Measurements from ENCODE around the gene DPYD.

DPYD gene

DNA sequence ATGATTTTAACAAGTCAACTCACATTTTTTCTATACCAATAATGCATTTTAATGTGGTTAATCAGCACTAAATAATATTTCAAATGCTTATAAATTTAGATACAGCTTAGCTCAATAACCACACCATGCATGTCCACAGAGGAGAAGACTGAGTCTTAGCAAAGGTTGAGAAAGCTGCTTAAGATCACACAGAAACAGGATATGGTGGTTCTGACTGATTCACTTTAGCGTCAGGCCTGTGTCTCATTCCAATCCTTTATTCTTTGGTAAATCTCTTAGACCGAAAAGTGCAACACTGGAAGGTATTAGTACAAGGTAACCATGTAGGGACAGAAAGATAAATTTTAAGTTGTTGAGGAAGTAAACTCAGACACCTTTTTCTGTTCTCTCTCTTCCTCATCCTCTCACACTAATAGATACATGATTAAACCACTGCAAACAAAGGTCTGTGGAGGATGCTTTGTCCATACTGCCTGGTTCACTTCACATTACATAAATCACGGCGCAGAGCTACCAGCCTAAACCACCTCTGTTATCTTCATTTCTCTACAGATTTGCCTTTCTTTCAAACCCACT, 139.0 kb downstream of the DPYD start:
- no peak for DNase-seq

DNA sequence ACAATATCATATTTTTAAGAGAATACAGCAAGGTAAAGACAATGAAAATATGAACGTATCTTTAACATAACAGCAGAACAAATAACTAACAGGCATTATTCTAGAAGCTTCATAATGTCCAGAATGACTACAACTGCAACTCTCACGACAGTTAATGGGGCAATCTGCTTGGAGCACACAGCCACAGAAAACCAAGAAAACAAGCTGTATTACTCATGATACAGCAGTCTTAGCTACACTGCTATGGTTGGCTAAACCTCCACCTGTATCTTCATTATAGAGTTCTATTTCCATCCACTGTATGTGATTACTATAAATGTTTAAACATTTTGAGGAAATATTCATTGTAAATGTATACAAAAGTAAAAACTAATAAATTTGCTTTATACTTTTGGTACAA, 139.9 kb downstream of the DPYD start:
- DNase-seq = no peak

DNA sequence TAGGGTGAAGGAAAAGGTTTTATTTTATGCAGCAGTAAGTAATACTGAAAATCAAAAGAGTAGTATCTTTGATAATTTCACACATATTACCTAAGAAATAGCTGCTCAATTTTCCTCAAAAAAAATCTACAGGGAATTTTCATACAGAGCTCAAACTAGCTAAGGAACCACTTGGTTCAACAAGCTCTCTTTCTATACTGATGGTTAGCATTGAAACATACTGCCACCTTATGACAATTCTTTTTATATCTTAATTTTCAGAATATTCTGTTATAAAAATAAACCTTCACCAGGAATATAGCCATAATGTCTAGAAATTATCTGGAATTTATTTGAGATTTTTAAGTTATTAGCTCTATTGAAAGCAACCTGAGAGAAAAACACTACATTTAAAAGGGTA, 142.1 kb downstream of the DPYD start:
- no peak for DNase-seq

DNA sequence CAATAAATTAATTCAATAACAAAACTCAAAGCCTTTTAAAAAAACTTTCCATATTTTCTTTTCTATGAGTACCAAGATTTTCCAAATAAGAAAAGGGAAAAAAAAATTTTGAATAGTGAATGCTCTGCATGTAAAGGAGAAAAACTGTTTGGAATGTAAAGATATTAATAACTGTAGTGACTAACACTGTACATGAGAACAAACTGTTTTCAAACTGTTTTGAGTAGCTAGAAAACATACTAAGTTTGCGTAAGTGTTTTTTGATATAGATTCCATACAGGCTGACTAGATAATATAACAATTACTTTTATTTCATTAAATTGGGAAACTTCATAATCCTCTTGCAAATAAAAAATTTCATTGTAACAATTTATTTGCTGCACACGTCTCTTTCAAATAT, 150.5 kb downstream of the DPYD start:
- DNase-seq = no peak

DNA sequence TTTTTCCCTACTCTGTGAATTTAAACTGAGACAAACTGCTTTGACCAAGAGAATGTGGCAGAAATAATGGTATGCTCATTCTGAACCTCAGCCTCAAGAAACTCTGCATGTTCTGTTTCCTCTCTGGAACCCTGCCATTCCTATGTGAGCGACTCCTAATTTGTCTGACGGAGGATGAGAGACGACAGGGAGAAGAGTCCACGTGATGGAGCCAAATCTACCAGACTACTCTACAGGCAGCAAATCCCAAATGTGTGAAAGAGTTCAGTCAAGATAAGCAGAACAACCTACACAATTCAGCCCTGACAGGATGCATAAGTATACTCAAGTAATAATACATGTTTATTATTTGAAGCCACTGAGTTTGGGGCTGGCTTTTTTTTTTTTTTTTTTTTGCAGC, 153.5 kb downstream of the DPYD start:
- no peak for DNase-seq

DNA sequence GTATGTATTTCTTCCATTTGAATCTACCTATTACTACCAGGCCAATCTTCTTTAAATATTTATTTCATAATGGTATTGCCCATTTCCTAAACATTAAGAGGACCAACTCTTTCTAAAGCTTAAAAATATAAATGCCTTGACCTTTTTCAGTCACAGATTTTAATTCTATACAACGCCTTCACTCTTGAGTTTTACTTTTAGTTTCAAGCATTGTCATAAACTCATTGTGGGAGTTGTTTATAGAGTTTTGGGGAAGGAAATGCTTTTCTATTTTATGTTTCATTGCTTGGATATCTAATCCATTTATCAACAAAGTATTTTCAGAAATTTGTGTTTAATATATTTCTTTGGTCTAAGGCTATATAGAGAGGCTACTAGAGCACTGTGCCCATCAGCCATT, 155.8 kb downstream of the DPYD start:
- no peak for DNase-seq

DNA sequence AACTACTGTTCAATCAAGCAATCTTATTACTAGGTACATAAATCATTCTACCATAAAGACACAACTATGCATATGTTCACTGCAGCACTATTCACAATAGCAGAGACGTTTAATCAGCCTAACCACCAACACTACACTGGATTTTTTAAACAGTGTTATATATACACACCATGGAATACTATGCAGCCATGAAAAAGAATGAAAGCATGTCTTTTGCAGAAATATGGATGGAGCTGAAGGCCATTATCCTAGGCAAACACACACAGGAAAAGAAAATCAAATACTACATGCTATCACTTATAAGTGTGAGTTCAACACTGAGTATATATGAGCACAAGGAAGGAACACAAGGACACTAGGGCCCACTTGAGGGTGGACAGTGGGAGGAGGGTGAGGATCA, 159.2 kb downstream of the DPYD start:
- no peak for DNase-seq

DNA sequence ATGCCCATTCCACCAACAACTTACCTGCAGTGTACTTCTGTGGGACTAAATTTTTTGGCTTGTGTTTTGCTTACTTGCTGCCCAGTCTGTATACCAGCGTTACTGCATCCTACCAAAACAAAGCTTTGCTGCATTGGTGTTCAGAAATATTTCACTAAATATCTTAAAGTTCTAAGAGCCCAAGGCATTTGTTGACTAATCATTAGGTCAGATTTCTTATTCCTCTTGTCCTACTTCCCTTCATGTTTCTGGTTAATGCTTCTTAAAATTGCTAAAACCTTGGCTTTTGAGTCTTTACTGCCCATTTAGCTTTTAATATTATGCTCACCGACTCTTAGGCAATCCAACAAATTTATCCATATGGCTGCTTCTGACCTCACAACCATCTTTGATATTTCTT, 161.8 kb downstream of the DPYD start:
- DNase-seq = no peak

DNA sequence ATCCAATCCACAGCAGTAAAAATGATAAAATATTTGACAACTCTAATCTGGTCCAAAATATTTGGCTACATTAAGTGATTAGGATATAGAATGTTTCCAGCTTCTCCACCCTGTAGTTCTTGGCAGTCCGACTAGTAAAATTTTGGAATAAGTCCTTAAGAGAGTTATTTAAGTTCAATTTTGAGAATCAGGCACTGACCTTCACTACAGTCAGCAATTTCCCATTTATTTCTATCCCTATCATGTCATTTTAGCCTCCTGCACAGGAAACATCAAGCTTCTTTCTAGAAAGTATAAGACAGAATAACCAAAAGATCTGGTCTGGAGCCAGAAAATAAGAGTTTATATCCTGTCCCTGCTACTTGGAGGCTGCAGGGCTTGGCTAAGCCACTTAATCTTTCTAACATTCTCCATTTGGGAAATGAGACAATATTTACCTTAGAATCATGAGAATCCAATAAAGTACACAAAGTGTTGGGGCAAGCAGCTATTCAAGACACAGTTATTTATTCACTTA, 162.2 kb downstream of the DPYD start:
- DNase-seq = no peak

DNA sequence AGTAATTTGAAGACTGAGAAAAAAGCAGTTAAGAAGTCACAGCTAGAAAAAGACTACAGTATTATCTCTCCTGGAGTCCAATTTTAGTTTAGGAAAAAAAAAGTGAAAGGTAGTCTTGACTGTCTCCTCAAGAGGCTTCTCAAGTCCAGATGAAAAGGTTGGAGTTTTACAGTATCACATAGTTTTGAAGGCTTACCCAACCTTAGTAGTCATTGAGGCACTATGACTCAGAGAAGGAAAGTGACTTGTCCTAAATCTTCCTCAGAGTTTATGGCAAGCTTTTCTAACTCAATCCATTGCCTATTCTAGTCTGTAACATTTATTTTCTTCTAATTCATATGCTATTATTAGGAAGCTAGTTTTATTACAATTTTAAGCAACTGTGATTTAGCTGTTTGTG, 174.9 kb downstream of the DPYD start:
- no peak for DNase-seq

DNA sequence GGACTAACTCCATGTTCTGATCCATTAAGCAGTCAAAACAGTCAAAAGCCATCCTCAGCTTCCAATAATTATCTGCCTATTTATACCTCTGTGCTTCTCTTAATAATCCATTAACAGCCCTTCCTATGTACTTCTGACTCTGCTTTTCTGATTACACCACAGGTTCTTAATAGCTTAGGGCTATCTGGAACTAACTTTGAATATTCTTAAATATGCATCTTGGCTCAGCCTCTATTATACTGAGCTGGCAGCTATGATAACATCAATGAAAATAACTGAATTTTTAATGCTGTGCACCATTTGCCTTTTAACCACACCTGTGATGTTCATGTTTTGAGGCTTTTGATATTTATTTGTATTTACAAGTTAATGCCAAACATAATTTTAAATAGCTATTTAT, 175.9 kb downstream of the DPYD start:
- no peak for DNase-seq

DNA sequence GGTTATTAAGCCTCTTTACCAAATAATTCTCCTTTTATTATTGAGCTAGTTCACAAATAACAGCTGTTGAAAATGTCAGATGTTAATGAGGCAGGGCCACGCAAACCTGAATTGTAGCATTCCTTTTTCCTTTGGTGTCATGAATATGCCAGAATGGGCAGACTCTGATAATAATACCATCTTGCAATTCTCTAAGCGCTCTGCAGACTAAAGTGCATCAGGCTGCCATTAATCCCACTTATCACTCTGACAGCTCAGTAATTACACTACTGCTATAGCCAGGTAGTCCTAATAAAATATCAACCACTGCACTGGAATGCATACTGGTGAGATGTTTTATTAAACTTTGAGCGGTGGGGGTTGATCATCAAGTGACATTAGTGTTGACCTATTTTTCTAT, 177.7 kb downstream of the DPYD start:
- no peak for DNase-seq

DNA sequence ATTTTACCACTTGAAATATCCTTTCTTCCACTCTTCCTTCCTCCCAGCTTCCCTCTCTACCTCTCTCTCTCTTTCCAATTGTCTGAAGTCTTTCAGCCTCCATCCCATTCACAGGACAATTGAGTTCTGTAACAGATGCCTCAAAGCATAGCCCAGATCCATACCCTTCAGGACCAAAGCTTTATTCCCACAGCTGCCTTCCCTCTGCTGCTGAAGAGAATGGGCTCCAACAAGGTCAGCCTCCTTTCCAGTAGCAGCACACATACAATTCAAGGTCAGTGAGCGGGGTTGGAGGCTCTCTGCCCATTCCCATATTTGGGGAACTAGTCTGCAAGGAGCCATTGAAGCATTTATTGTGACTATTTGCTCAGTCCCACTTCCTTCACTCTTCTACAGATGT, 179.9 kb downstream of the DPYD start:
- DNase-seq = no peak

DNA sequence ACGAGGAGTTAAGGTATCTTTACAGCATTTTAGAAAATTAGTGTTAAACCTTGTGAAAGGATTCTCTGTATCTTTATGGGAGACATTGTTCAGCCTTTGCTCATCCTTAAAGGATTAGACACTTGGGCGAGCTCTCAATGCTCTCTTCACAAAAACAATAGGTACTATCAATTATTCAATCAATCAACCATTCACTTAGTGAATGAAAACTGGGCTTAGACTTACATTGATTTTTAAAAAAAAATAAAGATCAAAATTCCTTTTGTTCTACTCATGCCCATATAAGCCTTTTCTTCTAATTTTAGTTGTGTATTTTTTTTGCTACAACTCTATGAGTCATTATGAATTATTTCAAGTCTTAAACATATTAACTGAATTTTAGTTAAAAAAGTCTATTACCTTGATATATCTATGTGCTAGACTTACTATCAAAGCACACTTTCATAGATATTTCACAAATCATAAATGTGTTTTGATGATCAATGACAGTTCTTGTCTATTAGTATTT, 181.2 kb downstream of the DPYD start:
- DNase-seq = no peak

DNA sequence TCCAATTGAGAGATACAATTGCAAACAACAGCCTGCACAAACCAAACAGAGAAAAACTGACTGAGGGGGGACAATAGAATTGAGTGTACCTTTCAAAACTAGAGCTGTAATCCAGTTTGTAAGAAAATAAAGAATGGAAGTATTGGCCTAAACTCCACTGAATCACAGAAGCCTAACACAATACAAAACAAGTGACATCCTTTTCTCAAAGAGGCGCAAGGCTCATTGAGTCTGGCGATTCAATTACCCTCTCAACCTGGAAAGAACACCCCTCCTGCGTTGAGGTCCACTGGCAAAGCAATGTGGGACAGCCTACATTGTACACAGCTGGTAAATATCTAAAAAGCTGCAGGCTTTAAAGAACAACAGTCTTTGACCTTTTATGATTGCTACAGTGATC, 182.6 kb downstream of the DPYD start:
- DNase-seq = no peak

DNA sequence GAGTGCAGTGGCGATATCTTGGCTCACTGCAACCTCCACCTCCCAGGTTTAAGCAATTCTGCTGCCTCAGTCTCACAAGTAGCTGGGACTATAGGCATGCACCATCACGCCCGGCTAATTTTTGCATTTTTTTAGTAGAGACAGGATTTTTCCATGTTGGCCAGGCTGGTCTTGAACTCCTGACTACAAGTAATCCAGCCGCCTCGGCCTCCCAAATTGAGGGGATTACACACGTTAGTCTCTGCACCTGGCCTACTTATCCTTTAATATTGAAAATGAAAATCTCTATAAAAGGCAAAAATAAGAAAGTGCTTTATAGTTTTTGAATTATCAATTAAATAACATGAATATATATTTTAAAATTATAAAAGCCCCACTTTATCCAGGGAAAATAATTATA, 190.6 kb downstream of the DPYD start:
- DNase-seq = no peak

DNA sequence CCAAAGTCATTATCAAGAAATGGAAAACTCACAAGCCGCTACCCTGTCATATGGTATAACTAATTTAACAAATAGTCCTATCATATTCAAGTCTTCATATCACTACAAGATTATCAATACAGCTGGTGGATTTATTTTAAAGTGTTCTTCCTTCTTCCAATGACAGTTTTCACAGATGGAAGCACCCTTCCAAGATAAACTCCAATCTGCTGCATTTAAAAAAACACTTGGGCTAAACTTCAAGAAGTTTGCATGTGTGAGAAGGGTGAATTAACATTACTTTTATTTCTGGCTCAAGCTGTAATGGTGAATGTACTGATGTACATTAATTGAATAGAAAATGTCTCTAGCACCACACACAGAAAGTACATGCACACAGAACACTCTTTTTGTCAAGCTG, 192.4 kb downstream of the DPYD start:
- DNase-seq = no peak

DNA sequence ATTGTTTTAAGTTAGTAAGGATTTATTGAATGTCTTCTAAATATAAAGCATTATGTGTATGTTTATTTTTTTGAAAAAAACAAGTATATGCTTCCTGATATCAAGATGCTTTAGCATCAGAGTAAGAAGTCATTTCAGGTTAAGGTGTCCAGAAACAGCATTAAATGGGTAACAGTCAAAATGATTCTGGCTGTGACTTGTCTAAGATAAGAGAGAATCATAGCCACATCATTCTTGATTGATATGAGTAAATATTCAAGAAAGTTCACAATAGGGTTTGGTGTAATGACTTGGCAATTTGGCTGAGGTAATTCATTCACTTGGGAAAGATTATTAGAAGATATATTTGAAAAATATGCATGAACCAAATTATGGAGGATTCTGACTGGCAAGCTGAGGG, 193.8 kb downstream of the DPYD start:
- no peak for DNase-seq

DNA sequence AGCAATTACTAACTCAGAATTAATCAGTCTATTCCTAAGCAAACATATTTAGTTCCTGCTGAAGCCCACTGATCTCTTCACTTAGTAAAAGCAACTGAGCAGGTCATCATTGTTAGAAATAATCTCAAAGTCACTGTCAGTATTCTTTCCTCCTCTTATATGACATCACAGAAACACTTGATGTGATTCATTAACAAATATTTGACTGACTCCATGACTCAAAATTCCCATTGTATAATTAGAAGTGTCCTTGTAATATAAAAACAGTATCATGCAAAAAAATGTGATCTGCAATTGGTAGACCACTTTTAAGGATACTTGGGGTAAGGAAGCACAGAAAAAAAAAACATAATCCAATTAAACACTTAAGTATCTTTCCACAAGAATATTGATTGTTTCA, 194.4 kb downstream of the DPYD start:
- DNase-seq = no peak

DNA sequence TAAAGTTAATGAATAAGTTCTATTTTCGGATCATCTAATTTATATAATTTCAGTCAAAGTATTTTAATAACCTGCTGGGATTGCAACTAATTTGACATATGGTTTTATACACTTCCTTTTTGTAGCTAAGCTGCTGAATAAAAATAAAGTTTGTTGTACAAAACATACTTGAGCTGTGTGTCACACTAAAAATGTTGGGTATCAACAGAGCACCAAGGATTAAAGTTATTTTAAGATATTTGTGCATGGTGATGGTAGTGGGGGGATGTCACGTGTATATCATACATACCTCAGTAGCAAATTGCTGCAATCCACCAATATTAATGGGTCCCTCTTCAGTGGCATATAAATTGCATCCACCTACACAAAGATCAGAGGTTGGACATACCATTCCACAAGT, 199.6 kb downstream of the DPYD start:
- DNase-seq = no peak

DNA sequence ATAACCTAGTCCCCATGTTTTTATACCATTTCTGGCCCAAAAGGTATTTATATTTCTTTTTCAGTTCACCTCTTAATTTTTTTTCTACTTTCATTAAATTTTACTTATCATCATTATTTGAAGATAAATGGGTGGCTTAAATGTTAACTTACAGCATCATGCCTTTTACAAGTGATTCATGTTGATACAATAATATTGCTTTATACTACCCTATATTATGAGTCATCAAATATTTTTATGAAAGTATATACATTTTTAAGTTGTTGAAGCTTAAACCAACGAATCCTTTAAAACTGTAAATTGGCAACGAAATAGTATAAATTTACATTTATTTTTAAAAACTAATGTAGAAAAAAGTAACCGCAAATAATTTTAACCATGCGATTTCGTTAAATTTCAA, 207.9 kb downstream of the DPYD start:
- no peak for DNase-seq

DNA sequence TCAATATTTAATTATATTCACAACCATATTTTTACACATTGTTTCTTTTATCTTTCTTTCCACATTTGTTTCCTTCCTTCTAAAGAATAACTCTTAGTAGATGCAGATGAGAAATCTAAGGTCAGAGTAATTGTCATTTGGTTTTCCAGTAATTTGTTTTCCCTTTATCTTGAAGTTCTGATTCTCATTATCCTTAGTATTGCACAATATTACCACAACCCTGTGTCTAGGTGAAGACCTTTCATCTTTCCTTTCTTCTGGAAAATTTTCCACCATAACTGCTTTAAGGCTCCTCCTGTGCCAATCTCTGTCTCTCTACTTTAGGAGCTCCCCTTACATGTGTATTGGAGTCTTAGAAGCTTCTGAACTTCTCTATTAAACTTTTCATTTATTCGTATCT, 209.0 kb downstream of the DPYD start:
- DNase-seq = no peak

DNA sequence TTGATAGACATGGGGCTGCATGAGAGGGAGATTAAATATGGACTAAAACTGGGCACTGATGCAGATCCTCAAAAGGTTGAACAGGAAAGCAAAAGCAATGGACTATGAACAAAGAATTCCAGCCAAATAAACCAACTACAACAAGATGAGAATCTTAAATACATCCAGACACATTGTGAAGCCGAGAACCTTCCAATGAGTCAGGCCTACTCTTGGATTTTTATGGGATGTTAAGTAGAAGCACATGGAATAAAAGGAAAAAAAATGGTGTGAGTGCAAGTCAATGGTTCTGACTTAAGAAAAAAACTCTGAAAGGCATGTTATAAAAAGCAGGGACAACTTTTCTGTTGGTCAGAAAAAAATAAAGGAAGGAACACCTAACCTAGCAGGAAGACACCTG, 227.2 kb downstream of the DPYD start:
- no peak for DNase-seq

DNA sequence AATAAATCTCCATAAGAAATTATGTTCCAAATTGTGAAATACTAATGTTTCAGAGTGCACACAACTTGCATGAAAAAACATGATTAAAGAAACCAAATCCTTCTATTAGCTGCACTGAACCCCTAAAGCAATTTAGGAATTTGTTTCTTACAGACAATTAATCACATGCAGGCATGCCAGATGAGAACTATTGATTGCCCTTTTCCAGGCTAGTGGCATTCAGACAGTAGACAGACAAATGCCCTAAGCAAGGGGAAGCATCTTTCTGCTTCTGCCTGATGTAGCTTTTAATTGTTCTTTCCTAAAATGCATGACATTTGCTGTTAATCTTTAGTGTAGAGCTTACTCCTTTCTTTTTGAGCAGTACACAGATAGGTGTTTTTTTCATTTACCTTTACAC, 229.5 kb downstream of the DPYD start:
- DNase-seq = no peak

DNA sequence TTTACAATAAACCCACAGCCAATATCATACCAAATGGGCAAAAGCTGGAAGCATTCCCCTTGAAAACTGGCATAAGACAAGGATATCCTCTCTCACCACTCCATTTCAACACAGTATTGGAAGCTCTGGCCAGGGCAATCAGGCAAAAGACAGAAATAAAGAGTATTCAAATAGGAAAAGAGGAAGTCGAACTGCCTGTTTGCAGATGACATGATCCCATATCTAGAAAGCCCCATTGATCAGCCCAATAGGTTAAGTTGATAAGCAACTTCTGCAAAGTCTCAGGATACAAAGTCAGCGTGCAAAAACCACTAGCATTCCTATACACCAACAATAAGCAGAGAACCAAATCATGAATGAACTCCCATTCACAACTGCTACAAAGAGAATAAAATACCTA, 235.5 kb downstream of the DPYD start:
- DNase-seq = no peak

DNA sequence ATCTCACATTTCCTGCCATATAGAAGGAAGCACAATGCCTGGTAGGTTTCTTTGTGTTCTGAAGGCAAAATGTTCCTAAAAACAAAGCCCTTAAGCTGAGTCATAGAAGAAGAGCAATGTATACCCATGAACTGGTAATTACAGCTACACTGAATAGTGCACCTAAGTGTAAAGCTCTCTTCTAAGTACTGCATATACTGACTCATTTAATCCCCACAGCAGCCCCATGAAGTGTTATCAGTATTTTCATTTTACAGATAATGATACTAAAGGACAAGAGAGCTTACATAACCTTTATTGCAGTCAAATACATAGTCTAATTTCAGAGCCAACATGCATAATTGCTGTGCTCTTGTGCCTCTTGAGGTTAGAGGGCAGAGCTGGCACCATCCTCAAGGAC, 239.9 kb downstream of the DPYD start:
- no peak for DNase-seq

Data from stimulated activated CD4-positive, alpha-beta T cell treated with anti-CD3 and anti-CD28 coated beads, Interleukin-4, amount 100 ng/mL, for 1 hour (primary cell).